Lower lobe of right lung (tissue), 2 donors: ENCODE measurements around the gene ASB15. TPM values are rescaled to one million over a fixed set of nuclear protein-coding genes. Genes with fewer than 3 reads are reported as not detected.

Experiments
- ATAC-seq, 2 donors: fragments of 200-7000 bp; cut with Tn5 transposase; one replicate each; pipeline ENCODE4 v1.9.1; 2020 to 2022; ENCODE audit warnings: mild to moderate bottlenecking in 2 of 2, moderate library complexity in 2 of 2
- DNase-seq: peaks from one replicate; pipeline ENCODE4 v3.0.0-alpha.2; 2020
- H3K27ac ChIP-seq: fragments of 200-600 bp; one replicate; pipeline ENCODE4 v1.8.0; 2022
- H3K27me3 ChIP-seq: fragments of 200-600 bp; one replicate; pipeline ENCODE4 v1.8.0; 2022; ENCODE audit warnings: low read depth
- H3K36me3 ChIP-seq: fragments of 200-600 bp; one replicate; pipeline ENCODE4 v1.8.0; 2022; ENCODE audit warnings: mild to moderate bottlenecking
- H3K4me1 ChIP-seq: fragments of 200-600 bp; one replicate; pipeline ENCODE4 v1.8.0; 2022
- H3K4me3 ChIP-seq: fragments of 200-600 bp; one replicate; pipeline ENCODE4 v1.8.0; 2022; ENCODE audit warnings: mild to moderate bottlenecking
- H3K9me3 ChIP-seq: fragments of 200-600 bp; one replicate; pipeline ENCODE4 v1.8.0; 2022
- CTCF ChIP-seq: fragments of 200-600 bp; IDR thresholded peaks from one replicate; pipeline ENCODE4 v1.8.0; 2022; ENCODE audit warnings: antibody characterized with exemption, mild to moderate bottlenecking
- intact Hi-C: fragments of 100-400 bp; cut with DNase I; formaldehyde crosslinking; loops from one replicate; pipeline ENCODE4 v1.11.0; 2022
- total RNA-seq: library from RNA; stranded (reverse); fragmentation: NEBNext Ultra II Directional; extraction: Animal tissue kit (Norgen Biotek cat#: 25700); gene quantifications from one replicate; pipeline ENCODE4 v1.2.1, GENCODE V29; 2021
- donor health status: DM: no; HTN: yes; CAD: no; lungs with severe emphysema.

Gene ASB15
- total RNA-seq, 1 donor from 2014 or later, result not detected

GRCh38 chr7:123621707-123622106 is 20.1 kb downstream of the ASB15 start:
- intact Hi-C loops, result no loop called here
- H3K4me3 ChIP-seq, result no peak overlapping the region
- DNase-seq (no peak), ATAC-seq (no peak)
- no peak overlapping the region for H3K27ac ChIP-seq
- no peaks in the 10 kb centered on the region for H3K27me3 ChIP-seq
- no peaks in the 10 kb centered on the region for H3K4me1 ChIP-seq
- H3K36me3 ChIP-seq, result no peaks in the 10 kb centered on the region
- H3K9me3 ChIP-seq, result no peaks in the 10 kb centered on the region
- TF ChIP-seq CTCF, result no peak

- Histone ChIP-seq H3K9me3 (no peaks in the 10 kb centered on the region), H3K27ac (no peak overlapping the region), H3K27me3 (no peaks in the 10 kb centered on the region), H3K4me1 (no peaks in the 10 kb centered on the region), H3K36me3 (no peaks in the 10 kb centered on the region), H3K4me3 (no peak overlapping the region)
- TF ChIP-seq CTCF, result no peak
- intact Hi-C loops, result no loop called here
- peak in 1 of 2 donors; percentile 50 for ATAC-seq
- no peak for DNase-seq
Measured at GRCh38 chr7:123622660-123623386, 21.2 kb downstream of the ASB15 start.

- no peak overlapping the region for H3K27ac ChIP-seq
- DNase-seq (peak; percentile 59), ATAC-seq (peak in 1 of 2 donors; percentile 33)
- no peaks in the 10 kb centered on the region for H3K36me3 ChIP-seq
- no peaks in the 10 kb centered on the region for H3K4me1 ChIP-seq
- H3K4me3 ChIP-seq, result no peak overlapping the region
- intact Hi-C loops, result no loop called here
- TF ChIP-seq CTCF, result peak; percentile 56
- no peaks in the 10 kb centered on the region for H3K9me3 ChIP-seq
- H3K27me3 ChIP-seq, result no peaks in the 10 kb centered on the region
Measured at GRCh38 chr7:123624527-123625183, 23.0 kb downstream of the ASB15 start.

- no peak overlapping the region for H3K27ac ChIP-seq
- DNase-seq (no peak), ATAC-seq (no peak)
- TF ChIP-seq CTCF, result no peak
- H3K36me3 ChIP-seq, result no peaks in the 10 kb centered on the region
- H3K27me3 ChIP-seq, result no peaks in the 10 kb centered on the region
- intact Hi-C loops, result no loop called here
- H3K4me1 ChIP-seq, result no peaks in the 10 kb centered on the region
- H3K9me3 ChIP-seq, result no peaks in the 10 kb centered on the region
- no peak overlapping the region for H3K4me3 ChIP-seq
Measured at GRCh38 chr7:123625254-123625653, 23.6 kb downstream of the ASB15 start.

GRCh38 chr7:123627851-123628250 is 26.2 kb downstream of the ASB15 start:
- H3K4me3 ChIP-seq, result no peak overlapping the region
- no peaks in the 10 kb centered on the region for H3K9me3 ChIP-seq
- DNase-seq, result no peak
- no peaks in the 10 kb centered on the region for H3K36me3 ChIP-seq
- no peaks in the 10 kb centered on the region for H3K27me3 ChIP-seq
- ATAC-seq, result no peak
- no peak overlapping the region for H3K27ac ChIP-seq
- intact Hi-C loops, result no loop called here
- no peak for TF ChIP-seq CTCF
- no peaks in the 10 kb centered on the region for H3K4me1 ChIP-seq
